ENCODE measurements around the gene AFF1.

The AFF1 gene

DNA sequence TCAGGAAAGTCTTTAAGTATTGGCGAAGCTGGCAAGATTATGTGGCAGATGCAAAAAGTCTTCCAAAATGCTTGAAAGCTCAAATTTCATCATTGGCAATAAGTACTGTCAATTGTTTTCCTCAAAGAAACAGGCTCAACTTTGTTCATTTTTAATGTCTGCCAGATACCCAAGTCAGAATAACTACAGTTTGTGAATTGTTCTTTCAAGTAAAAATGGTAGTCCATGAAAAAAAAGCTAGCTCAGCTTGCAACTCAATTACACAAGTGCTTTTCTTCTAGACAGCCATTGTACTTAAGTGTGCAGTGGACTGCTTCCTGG is 70.5 kb downstream of the AFF1 start:
- H3K9me3 ChIP-seq (ENCODE audit: control insufficient read depth, insufficient read depth, low read length), result no peaks in the 10 kb centered on the region
- peaks cover 9% of the 10 kb centered on the region; the same call in 1 of the 2 replicates for H3K4me1 ChIP-seq (ENCODE audit: control insufficient read depth, insufficient read depth, low read length)
- no peak overlapping the region for H3K4me3 ChIP-seq (ENCODE audit: low read length)
- H3K36me3 ChIP-seq (ENCODE audit: control insufficient read depth, insufficient read depth, low read length), result no peaks in the 10 kb centered on the region
- no CpG with 5 or more reads among the region's 1 CpG for WGBS (ENCODE audit: insufficient coverage, insufficient read length)
- no peak overlapping the region for H3K27ac ChIP-seq (ENCODE audit: low read length)
- H3K27me3 ChIP-seq (ENCODE audit: control insufficient read depth, insufficient read depth, low read length), result no peaks in the 10 kb centered on the region
- no peak for DNase-seq (ENCODE audit: low read depth, low spot score)

DNA sequence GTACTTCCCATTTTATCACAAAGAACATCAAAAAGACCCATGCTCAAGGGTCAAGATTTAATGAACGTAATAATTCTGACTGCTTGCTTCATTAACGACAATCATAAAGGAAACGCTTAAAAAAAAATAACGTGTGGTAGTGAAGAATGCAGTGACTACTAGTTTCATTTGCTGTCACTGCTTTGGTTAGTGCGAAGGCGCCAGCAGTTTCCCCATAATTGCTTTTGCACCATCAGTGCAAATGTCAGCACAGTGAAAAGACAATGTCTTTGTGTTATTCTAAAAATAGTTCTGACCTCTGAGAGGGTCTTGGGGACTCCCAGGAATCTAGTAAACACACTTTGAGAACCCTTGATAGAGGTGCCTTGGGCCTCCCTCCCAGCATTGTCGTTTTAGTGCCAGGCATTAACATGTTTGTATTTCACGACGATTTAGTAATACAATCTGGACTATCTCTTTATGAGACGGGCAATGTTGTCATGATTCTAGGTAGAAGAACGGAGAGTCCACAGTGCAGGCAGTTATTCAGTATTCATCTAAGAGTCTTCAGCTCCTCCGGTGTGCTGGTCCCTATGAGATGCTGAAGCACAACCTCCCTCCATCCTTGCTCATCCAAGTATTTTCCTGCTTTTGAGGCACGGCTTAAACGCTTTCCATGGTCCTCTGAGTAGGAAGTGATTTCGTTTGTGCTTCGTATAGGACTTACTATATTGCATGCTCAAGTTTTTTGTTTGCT is 71.0 kb downstream of the AFF1 start:
- DNase-seq (ENCODE audit: low read depth, low spot score), result no peak
- Histone ChIP-seq H3K9me3 (ENCODE audit: control insufficient read depth, insufficient read depth, low read length) (no peaks in the 10 kb centered on the region), H3K27me3 (ENCODE audit: control insufficient read depth, insufficient read depth, low read length) (no peaks in the 10 kb centered on the region), H3K4me1 (ENCODE audit: control insufficient read depth, insufficient read depth, low read length) (peaks cover 9% of the 10 kb centered on the region; the same call in 1 of the 2 replicates), H3K27ac (ENCODE audit: low read length) (no peak overlapping the region), H3K4me3 (ENCODE audit: low read length) (peak overlapping the region; percentile 89; the same call in 1 of the 2 replicates), H3K36me3 (ENCODE audit: control insufficient read depth, insufficient read depth, low read length) (no peaks in the 10 kb centered on the region)
- no CpG with 5 or more reads among the region's 16 CpGs for whole genome bisulfite sequencing (ENCODE audit: insufficient coverage, insufficient read length)

DNA sequence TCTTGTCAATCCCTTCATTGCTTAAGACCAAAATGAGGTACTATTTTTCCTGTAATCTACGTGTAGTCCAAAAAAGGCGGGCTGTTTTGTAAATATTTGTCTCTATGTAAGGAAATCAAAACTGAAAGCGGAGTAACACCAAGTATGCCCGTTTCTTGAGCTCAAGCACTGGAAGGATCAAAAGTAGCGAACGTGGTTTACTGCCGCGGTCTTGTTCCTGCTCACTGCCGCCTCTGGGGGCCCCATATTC is 71.5 kb downstream of the AFF1 start:
- Histone ChIP-seq H3K4me3 (ENCODE audit: low read length) (peak overlapping the region; percentile 89; the same call in 1 of the 2 replicates), H3K4me1 (ENCODE audit: control insufficient read depth, insufficient read depth, low read length) (peaks cover 10% of the 10 kb centered on the region; the same call in 1 of the 2 replicates), H3K36me3 (ENCODE audit: control insufficient read depth, insufficient read depth, low read length) (no peaks in the 10 kb centered on the region), H3K27me3 (ENCODE audit: control insufficient read depth, insufficient read depth, low read length) (no peaks in the 10 kb centered on the region), H3K9me3 (ENCODE audit: control insufficient read depth, insufficient read depth, low read length) (no peaks in the 10 kb centered on the region), H3K27ac (ENCODE audit: low read length) (no peak overlapping the region)
- DNase-seq (ENCODE audit: low read depth, low spot score), result no peak
- no CpG with 5 or more reads among the region's 9 CpGs for WGBS (ENCODE audit: insufficient coverage, insufficient read length)

DNA sequence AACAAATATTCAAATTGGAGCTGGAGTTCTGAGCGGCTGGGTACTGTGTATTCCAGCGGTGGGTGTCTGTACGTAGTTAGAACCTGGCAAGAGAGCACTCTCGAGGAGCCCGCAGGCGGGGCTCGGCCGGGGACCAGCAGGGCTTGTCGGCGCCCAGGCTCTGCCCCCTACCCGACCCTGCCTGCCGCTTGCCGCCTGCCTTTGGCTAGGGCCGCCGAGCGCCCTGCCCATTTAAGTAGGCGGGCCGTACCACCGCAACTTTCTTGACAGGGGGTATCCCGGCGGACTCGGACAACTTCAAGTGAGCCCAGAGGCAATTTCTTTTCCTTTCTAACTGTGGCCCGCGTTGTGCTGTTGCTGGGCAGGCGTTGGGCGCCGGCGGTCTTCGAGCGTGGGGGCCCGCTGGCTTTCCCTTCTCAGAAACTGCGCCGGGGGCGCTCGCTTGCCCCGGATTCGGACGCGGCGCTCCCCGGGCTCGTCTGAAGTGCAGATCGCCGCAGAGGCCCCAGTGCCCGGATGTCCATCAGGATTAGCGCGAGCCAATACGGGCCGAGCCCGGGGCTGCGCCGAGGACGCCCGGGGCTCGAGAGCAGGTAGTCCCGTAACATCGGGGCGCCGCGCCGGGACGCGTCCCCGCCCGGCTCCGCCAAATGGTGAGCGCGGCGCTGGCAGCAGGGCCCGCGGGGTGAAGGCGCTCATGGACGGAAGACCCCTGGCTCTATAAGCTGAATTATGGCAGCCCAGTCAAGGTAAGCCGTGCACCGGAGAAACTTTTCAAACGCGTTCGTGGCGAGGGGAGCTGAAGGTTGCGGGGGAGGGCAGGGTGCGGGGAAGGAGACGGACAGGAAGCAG is 72.1 kb downstream of the AFF1 start:
- no peak overlapping the region for H3K27ac ChIP-seq (ENCODE audit: low read length)
- no peaks in the 10 kb centered on the region for H3K27me3 ChIP-seq (ENCODE audit: control insufficient read depth, insufficient read depth, low read length)
- H3K9me3 ChIP-seq (ENCODE audit: control insufficient read depth, insufficient read depth, low read length), result no peaks in the 10 kb centered on the region
- H3K36me3 ChIP-seq (ENCODE audit: control insufficient read depth, insufficient read depth, low read length), result no peaks in the 10 kb centered on the region
- peak; percentile 76 for DNase-seq (ENCODE audit: low read depth, low spot score)
- H3K4me1 ChIP-seq (ENCODE audit: control insufficient read depth, insufficient read depth, low read length), result peaks cover 7% of the 10 kb centered on the region; the same call in 1 of the 2 replicates
- WGBS (ENCODE audit: insufficient coverage, insufficient read length), result no CpG with 5 or more reads among the region's 82 CpGs
- peak overlapping the region; percentile 89 for H3K4me3 ChIP-seq (ENCODE audit: low read length)

DNA sequence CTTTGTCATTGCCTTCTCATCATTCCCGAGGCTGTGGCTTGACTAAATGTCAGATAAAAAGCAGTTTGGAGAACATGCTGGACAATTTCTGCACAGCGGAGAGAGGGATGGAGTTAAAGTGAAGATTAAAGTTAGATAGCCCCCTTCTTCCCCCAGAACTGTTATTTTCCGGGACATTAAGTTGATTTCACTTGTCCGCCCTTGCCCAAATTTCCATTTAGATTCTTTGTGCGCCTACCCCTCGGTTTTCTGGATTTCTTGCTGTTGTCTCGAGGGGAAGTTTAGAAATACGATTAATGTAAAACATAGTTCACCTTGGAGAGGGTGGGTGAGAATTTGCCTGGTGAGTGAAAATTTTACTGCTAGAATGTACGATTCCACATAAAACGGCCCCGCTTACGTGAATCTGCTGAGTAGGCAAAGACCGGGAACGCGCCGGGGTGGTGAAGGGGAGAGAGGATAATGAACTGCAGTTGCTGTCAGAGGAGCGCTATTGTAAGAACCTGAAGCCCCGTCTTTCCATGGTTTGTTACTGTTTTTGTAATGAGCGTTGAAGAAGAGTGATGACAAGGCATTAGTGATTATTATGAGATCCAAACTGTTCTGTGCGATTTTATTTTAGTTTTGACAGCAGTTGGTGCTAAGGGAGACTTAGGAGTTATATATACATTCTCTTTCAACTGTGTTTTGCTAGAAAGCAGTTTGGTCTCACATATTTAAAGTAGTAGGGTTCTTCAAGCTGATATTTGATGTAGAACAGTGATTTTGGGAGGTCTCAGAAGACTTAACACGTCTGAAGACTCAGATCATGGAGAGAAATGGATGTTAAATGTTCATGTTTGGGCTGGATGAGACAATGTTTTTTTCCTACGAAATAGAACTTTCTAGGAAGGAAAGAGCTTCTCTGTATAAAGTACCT is 73.0 kb downstream of the AFF1 start:
- no peaks in the 10 kb centered on the region for H3K36me3 ChIP-seq (ENCODE audit: control insufficient read depth, insufficient read depth, low read length)
- H3K4me3 ChIP-seq (ENCODE audit: low read length), result peak overlapping the region; percentile 89
- no peak overlapping the region for H3K27ac ChIP-seq (ENCODE audit: low read length)
- WGBS (ENCODE audit: insufficient coverage, insufficient read length), result no CpG with 5 or more reads among the region's 22 CpGs
- no peaks in the 10 kb centered on the region for H3K27me3 ChIP-seq (ENCODE audit: control insufficient read depth, insufficient read depth, low read length)
- DNase-seq (ENCODE audit: low read depth, low spot score), result no peak
- H3K4me1 ChIP-seq (ENCODE audit: control insufficient read depth, insufficient read depth, low read length), result peaks cover 5% of the 10 kb centered on the region; the same call in 1 of the 2 replicates
- no peaks in the 10 kb centered on the region for H3K9me3 ChIP-seq (ENCODE audit: control insufficient read depth, insufficient read depth, low read length)

DNA sequence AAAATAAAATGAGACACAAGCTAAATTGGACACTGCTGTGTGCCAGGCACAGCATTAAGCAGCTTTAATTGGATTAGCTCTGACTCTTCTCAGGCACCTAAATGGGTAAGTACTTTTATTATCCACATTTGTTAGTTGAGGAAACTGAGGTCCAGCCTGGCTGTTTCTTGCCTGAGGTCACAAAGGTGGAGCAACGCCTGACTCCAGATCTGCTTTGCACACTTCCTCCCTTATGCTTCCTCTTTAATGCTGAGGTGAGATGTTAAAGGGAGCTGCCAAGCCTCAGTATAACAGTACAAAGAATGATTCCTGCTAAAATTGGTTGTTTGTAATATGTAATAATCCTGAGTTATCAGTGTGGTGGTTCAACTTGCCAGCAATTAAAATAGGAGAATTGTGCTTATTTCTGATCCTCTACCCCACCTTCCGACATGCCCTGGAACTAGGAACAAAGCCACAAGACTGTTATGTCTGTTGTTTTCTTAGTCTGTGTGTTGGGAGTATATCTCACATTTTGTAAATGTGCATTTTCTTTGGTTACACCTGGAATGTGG is 74.4 kb downstream of the AFF1 start:
- Histone ChIP-seq H3K36me3 (ENCODE audit: control insufficient read depth, insufficient read depth, low read length) (no peaks in the 10 kb centered on the region), H3K4me3 (ENCODE audit: low read length) (no peak overlapping the region), H3K27me3 (ENCODE audit: control insufficient read depth, insufficient read depth, low read length) (no peaks in the 10 kb centered on the region), H3K27ac (ENCODE audit: low read length) (no peak overlapping the region), H3K9me3 (ENCODE audit: control insufficient read depth, insufficient read depth, low read length) (no peaks in the 10 kb centered on the region), H3K4me1 (ENCODE audit: control insufficient read depth, insufficient read depth, low read length) (peaks cover 4% of the 10 kb centered on the region; the same call in 1 of the 2 replicates)
- no CpG with 5 or more reads among the region's 2 CpGs for WGBS (ENCODE audit: insufficient coverage, insufficient read length)
- DNase-seq (ENCODE audit: low read depth, low spot score), result no peak

DNA sequence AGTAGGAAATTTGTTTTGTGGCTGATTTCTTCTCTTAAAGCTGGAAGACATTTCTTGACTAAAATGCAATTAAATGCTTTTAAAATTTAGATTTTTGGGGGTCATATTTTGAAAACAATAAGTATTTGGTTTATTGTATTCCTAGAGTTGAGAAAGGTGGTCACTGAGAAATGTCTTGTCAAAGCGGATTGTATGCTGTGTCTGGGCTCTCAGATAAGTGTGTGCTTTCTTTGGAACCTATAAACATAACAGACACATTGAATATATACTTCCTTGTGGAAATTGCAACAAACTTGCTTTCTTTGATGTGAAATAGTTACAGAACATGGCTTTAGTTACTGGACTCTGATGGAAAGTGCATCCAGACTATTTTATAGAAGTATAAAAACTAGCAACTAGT is 75.4 kb downstream of the AFF1 start:
- H3K4me1 ChIP-seq (ENCODE audit: control insufficient read depth, insufficient read depth, low read length), result peaks cover 4% of the 10 kb centered on the region; the same call in 1 of the 2 replicates
- no peak overlapping the region for H3K4me3 ChIP-seq (ENCODE audit: low read length)
- H3K36me3 ChIP-seq (ENCODE audit: control insufficient read depth, insufficient read depth, low read length), result no peaks in the 10 kb centered on the region
- H3K27me3 ChIP-seq (ENCODE audit: control insufficient read depth, insufficient read depth, low read length), result no peaks in the 10 kb centered on the region
- DNase-seq (ENCODE audit: low read depth, low spot score), result no peak
- no peaks in the 10 kb centered on the region for H3K9me3 ChIP-seq (ENCODE audit: control insufficient read depth, insufficient read depth, low read length)
- H3K27ac ChIP-seq (ENCODE audit: low read length), result no peak overlapping the region
- WGBS (ENCODE audit: insufficient coverage, insufficient read length), result no CpG with 5 or more reads among the region's 1 CpG

DNA sequence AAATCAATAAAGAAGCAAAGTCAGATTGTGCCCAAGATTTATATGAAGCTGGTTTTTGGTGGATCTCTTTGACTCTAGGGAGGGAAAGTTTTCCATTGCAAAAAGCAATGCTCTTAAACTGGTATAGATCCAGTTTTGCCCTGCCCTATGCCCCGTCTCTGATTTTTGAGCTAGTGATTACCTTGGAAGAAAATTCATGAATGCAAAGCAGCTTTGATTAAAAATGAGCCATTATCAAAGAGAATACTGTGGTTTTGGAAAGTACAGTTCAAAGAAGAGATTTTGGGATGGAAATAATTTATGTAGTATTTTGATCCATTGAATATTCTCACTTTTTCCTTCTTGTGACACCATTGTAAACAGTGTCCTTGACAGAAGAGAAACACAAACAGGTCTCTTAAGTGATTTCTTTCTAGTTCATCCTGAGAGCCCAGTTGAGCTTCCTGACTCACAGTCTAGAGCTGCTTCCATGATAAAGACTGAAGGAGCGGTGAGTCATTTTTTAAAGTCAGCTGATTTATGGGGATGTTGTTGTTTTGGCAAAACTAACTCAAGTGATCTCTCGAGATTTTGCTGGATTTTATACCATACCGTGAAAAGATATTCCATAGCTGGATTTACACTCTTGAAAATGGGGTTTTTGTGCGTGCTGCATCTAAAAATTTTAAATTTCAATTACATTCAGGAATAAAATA is 76.7 kb downstream of the AFF1 start:
- Histone ChIP-seq H3K27me3 (ENCODE audit: control insufficient read depth, insufficient read depth, low read length) (no peaks in the 10 kb centered on the region), H3K36me3 (ENCODE audit: control insufficient read depth, insufficient read depth, low read length) (no peaks in the 10 kb centered on the region), H3K4me1 (ENCODE audit: control insufficient read depth, insufficient read depth, low read length) (peaks cover 1% of the 10 kb centered on the region), H3K27ac (ENCODE audit: low read length) (no peak overlapping the region), H3K4me3 (ENCODE audit: low read length) (no peak overlapping the region), H3K9me3 (ENCODE audit: control insufficient read depth, insufficient read depth, low read length) (no peaks in the 10 kb centered on the region)
- DNase-seq (ENCODE audit: low read depth, low spot score), result no peak
- no CpG with 5 or more reads among the region's 5 CpGs for WGBS (ENCODE audit: insufficient coverage, insufficient read length)

DNA sequence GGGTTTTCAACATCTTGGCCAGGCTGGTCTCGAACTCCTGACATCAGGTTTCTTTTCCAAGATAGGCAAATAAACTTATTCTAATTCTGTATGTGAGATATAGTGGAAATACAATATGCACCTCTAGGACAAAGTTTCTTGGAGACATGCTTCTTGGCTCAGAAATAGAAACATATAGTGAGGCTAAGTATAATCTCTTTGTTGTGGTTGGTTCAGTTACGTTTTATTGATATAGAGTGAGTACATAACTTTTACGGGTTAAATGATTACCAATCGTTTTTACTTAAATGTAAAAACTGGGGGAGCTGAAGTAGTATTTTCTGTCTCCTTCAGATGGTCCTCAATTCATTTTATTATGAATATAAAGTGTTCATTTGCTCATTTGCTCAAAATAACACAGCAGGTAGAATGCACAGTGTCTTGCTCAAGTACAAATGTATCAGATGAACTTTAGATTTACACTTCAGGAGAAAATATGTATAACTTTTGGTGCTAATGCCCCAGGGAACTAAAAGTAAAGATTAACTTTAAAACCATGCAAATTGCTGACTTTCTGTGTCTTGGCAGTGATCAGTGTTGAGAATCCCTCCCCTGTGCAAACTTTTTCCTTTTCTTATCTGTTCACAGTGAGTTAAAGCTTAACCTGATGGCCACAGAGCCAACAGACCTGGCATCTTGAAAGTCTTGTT is 77.6 kb downstream of the AFF1 start:
- no peaks in the 10 kb centered on the region for H3K27me3 ChIP-seq (ENCODE audit: control insufficient read depth, insufficient read depth, low read length)
- DNase-seq (ENCODE audit: low read depth, low spot score), result no peak
- H3K27ac ChIP-seq (ENCODE audit: low read length), result no peak overlapping the region
- H3K4me1 ChIP-seq (ENCODE audit: control insufficient read depth, insufficient read depth, low read length), result peaks cover 1% of the 10 kb centered on the region
- H3K36me3 ChIP-seq (ENCODE audit: control insufficient read depth, insufficient read depth, low read length), result no peaks in the 10 kb centered on the region
- H3K4me3 ChIP-seq (ENCODE audit: low read length), result no peak overlapping the region
- WGBS (ENCODE audit: insufficient coverage, insufficient read length), result 100% methylated on average over 3 of the region's 4 CpGs
- H3K9me3 ChIP-seq (ENCODE audit: control insufficient read depth, insufficient read depth, low read length), result no peaks in the 10 kb centered on the region
